ENCODE results near the gene SIN3A. TPM values are rescaled to one million over a fixed set of nuclear protein-coding genes. Genes with fewer than 3 reads are reported as not detected.
"Not testable (repeated sequence)": the region's sequence is repeated elsewhere in the genome, so short reads cannot be mapped to it uniquely, and the experiment has no call there.

SIN3A gene
- total and polyA plus RNA-seq, 2 experiments from 2014 or later, result 13.9 to 27.7 TPM

DNA sequence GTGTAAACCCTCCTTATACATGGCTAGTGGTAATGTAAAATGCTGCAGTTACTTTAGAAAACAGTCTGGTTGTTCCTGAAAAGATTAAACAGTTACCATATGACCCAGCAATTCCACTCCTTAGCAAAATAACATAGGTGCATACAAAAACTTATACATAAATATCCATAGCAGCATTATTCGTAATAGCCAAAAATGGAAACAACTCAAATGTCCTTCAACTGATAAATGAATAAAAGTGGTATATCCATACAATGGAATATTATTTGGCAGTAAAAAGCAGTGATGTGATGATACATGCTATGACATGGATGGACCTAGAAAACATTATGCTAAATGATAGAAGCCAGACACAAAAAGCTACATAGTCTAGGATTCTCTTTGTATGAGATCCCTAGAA is 31.6 kb upstream of the SIN3A start:
- Histone ChIP-seq H3K9ac (no peak overlapping the region), H2AFZ (no peak overlapping the region), H3K36me3 (ENCODE audit: low read depth) (peaks cover 10% of the 10 kb centered on the region; the same call in 1 of the 2 replicates), H3K4me3 (no peak overlapping the region), H3K9me3 (ENCODE audit: low read depth) (no peaks in the 10 kb centered on the region), H3K4me1 (ENCODE audit: insufficient read depth) (no peaks in the 10 kb centered on the region), H3F3A (ENCODE audit: insufficient read depth) (peaks cover 8% of the 10 kb centered on the region; the same call in 1 of the 2 replicates), H3K79me2 (ENCODE audit: insufficient read depth) (no peaks in the 10 kb centered on the region), H3K4me2 (ENCODE audit: unreplicated experiment) (no peak overlapping the region), H4K20me1 (ENCODE audit: insufficient read depth) (no peaks in the 10 kb centered on the region; the same call in 1 of the 2 replicates), H3K27ac (no peak overlapping the region), H3K27me3 (replicated peaks; ENCODE audit: insufficient read depth) (no peaks in the 10 kb centered on the region), H3K9me2 (ENCODE audit: insufficient read depth) (no peaks in the 10 kb centered on the region)
- no peak for DNase-seq
- 94 to 97% methylated on average over 1 of the region's 1 CpG for WGBS, 2 experiments (ENCODE audit: low coverage in 1 of 2, low lambda C conversion rate in 2 of 2, missing lambda C conversion rate in 2 of 2)
- TF ChIP-seq EZH2 (IDR thresholded peaks at IDR 0.05; ENCODE audit: insufficient read depth, poor library complexity, severe bottlenecking) (no peak), EZH2phosphoT487 (IDR thresholded peaks at IDR 0.05; ENCODE audit: insufficient read depth, low read depth) (no peak)
- in situ Hi-C loops (cut with MboI), result no loop called here

DNA sequence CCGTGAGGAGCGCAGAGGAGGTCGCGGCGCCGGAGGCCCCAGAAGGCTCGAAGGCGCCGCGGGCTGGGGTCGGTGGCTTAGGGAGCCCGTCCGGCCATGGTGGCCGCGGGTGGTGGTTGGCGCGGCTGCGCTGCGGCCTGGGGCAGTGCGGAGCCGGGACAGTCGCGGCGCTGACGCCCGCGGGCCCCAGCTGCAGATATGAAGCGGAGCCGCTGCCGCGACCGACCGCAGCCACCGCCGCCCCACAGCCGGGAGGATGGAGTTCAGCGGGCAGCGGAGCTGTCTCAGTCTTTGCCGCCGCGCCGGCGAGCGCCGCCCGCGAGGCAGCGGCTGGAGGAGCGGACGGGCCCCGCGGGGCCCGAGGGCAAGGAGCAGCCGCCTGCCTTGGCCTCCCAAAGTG is 29.0 kb upstream of the SIN3A start:
- H2AFZ ChIP-seq; H3K79me2 ChIP-seq (ENCODE audit: insufficient read depth); in situ Hi-C loops (cut with MboI); H3K4me2 ChIP-seq (ENCODE audit: unreplicated experiment); H3K4me3 ChIP-seq; H3K4me1 ChIP-seq (ENCODE audit: insufficient read depth); H4K20me1 ChIP-seq (ENCODE audit: insufficient read depth); H3K9me3 ChIP-seq (ENCODE audit: low read depth); H3K27ac ChIP-seq; H3K9ac ChIP-seq; H3F3A ChIP-seq (ENCODE audit: insufficient read depth); H3K27me3 ChIP-seq (replicated peaks; ENCODE audit: insufficient read depth); H3K9me2 ChIP-seq (ENCODE audit: insufficient read depth); DNase-seq: not testable (repeated sequence)
- 95 to 96% methylated on average over 23 to 45 of the region's 54 CpGs for WGBS, 2 experiments (ENCODE audit: low coverage in 1 of 2, low lambda C conversion rate in 2 of 2, missing lambda C conversion rate in 2 of 2)
- H3K36me3 ChIP-seq (ENCODE audit: low read depth), result peaks cover 22% of the 10 kb centered on the region; the same call in 1 of the 2 replicates

DNA sequence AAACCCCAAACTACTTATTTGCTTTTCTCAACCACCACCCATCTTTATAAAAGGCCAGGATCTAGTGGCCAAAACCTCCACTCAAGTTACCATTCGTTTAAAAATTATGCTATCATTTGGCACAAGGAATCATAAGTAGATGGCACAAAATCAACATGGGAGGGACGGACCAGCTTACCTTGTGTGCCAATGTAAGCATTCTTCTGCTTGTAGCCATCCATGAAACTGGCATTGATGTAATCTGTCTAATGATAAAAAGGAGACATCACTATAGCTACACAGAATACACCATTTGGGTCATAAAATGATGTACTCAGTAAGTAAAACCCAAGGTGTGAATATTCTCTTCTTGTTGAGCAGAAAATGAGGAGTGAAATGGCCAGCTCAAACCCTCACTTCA is 28.2 kb upstream of the SIN3A start:
- Histone ChIP-seq H3K36me3 (ENCODE audit: low read depth) (peaks cover 22% of the 10 kb centered on the region; the same call in 1 of the 2 replicates), H3K9ac (no peak overlapping the region), H3K4me2 (ENCODE audit: unreplicated experiment) (no peak overlapping the region), H3K4me3 (no peak overlapping the region), H3K9me2 (ENCODE audit: insufficient read depth) (no peaks in the 10 kb centered on the region), H3K79me2 (ENCODE audit: insufficient read depth) (no peaks in the 10 kb centered on the region), H3K27me3 (replicated peaks; ENCODE audit: insufficient read depth) (no peaks in the 10 kb centered on the region), H3K4me1 (ENCODE audit: insufficient read depth) (no peaks in the 10 kb centered on the region), H3F3A (ENCODE audit: insufficient read depth) (peaks cover 8% of the 10 kb centered on the region; the same call in 1 of the 2 replicates), H3K27ac (no peak overlapping the region), H4K20me1 (ENCODE audit: insufficient read depth) (no peaks in the 10 kb centered on the region; the same call in 1 of the 2 replicates), H2AFZ (no peak overlapping the region), H3K9me3 (ENCODE audit: low read depth) (no peaks in the 10 kb centered on the region)
- no peak for DNase-seq
- in situ Hi-C loops (cut with MboI), result no loop called here
- TF ChIP-seq EZH2phosphoT487 (IDR thresholded peaks at IDR 0.05; ENCODE audit: insufficient read depth, low read depth), result no peak
- no peak for TF ChIP-seq EZH2 (IDR thresholded peaks at IDR 0.05; ENCODE audit: insufficient read depth, poor library complexity, severe bottlenecking)
- WGBS, 2 experiments (ENCODE audit: low coverage in 1 of 2, low lambda C conversion rate in 2 of 2, missing lambda C conversion rate in 2 of 2), result 78 to 80% methylated on average over 2 of the region's 2 CpGs

DNA sequence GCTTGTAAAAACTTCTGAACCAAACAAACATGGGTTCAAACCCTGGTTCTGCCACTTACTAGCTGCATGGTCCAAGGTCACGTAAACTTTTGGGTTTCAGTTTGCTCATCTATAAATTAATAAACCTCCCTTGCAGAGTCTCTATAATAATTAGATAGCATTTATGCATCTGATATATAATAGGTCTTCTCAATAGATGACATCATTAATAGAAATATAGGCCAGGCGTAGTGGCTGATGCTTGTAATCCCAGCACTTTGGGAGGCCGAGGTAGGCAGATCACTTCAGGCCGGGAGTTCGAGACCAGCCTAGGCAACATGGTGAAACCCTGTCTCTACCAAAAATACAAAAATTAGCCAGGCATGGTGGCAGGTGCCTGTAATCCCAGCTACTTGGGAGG is 25.6 kb upstream of the SIN3A start:
- not testable (repeated sequence) for H3K79me2 ChIP-seq (ENCODE audit: insufficient read depth); H3K9me3 ChIP-seq (ENCODE audit: low read depth)
- WGBS, 2 experiments (ENCODE audit: low coverage in 1 of 2, low lambda C conversion rate in 2 of 2, missing lambda C conversion rate in 2 of 2), result 97 to 98% methylated on average over 5 of the region's 5 CpGs

DNA sequence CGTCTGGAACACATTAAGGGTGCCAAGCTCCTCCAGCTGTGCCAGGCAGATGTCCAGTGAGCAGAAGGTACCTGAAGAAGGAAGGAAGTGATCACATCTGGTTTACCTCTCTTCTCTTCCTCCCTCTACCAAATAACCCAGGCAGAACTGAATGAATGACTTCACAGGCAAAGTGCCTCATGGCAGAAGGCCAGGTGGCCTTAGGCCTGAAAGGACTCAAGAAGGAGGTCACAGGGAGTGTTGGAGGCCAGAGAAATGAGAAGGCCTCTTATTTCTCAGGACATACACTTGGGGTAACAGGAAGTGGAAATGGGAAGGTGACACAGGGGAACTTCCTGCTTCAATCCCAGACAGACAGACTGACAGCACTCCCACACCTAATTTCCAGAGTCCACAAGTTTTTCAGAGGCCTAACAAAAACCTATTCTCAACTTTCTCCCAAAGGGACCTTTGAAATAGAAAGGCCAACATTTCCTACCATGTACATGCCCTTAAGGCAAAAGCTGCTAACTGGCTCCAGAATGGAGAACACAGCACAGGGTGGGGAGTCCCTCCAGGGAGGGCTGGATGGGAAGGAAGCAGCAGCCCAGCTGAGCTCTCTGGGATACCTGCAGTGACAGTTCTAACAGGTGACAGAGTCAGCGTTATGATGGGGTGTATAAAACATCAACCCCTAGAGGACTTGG is 17.6 kb upstream of the SIN3A start:
- H3K9ac ChIP-seq, result no peak overlapping the region
- no peak overlapping the region for H3K27ac ChIP-seq
- H3K27me3 ChIP-seq (replicated peaks; ENCODE audit: insufficient read depth), result no peaks in the 10 kb centered on the region
- DNase-seq, result no peak
- 69 to 72% methylated on average over 2 of the region's 2 CpGs for WGBS, 2 experiments (ENCODE audit: low coverage in 1 of 2, low lambda C conversion rate in 2 of 2, missing lambda C conversion rate in 2 of 2)
- no peaks in the 10 kb centered on the region for H3K9me3 ChIP-seq (ENCODE audit: low read depth)
- H3K9me2 ChIP-seq (ENCODE audit: insufficient read depth), result no peaks in the 10 kb centered on the region
- no peaks in the 10 kb centered on the region for H3K4me1 ChIP-seq (ENCODE audit: insufficient read depth)
- no peak overlapping the region for H3K4me3 ChIP-seq
- H2AFZ ChIP-seq, result no peak overlapping the region
- in situ Hi-C loops (cut with MboI), result no loop called here
- no peaks in the 10 kb centered on the region for H4K20me1 ChIP-seq (ENCODE audit: insufficient read depth)
- H3F3A ChIP-seq (ENCODE audit: insufficient read depth), result no peaks in the 10 kb centered on the region
- no peak overlapping the region for H3K4me2 ChIP-seq (ENCODE audit: unreplicated experiment)
- peaks cover 55% of the 10 kb centered on the region for H3K36me3 ChIP-seq (ENCODE audit: low read depth)
- TF ChIP-seq EZH2phosphoT487 (IDR thresholded peaks at IDR 0.05; ENCODE audit: insufficient read depth, low read depth) (no peak), EZH2 (IDR thresholded peaks at IDR 0.05; ENCODE audit: insufficient read depth, poor library complexity, severe bottlenecking) (no peak)
- H3K79me2 ChIP-seq (ENCODE audit: insufficient read depth), result no peaks in the 10 kb centered on the region

More for the DNA sequence above, 25.6 kb upstream of the SIN3A start:
- H3K9me2 ChIP-seq (ENCODE audit: insufficient read depth); H3K27ac ChIP-seq; H3K4me2 ChIP-seq (ENCODE audit: unreplicated experiment); H3K9ac ChIP-seq; DNase-seq; H3K27me3 ChIP-seq (replicated peaks; ENCODE audit: insufficient read depth); in situ Hi-C loops (cut with MboI); H3K4me3 ChIP-seq; H3F3A ChIP-seq (ENCODE audit: insufficient read depth); H4K20me1 ChIP-seq (ENCODE audit: insufficient read depth); H3K4me1 ChIP-seq (ENCODE audit: insufficient read depth); H2AFZ ChIP-seq: not testable (repeated sequence)
- peaks cover 33% of the 10 kb centered on the region; the same call in 1 of the 2 replicates for H3K36me3 ChIP-seq (ENCODE audit: low read depth)

Data from GM23248 (cell line).